HEK293 (cell line): ENCODE data around the gene SLU7.

Source experiments
- CTCF ChIA-PET: fragments of 350-600 bp; formaldehyde crosslinking; extraction: SDS; loops from one replicate; lab custom pipeline; 2021; ENCODE audit warnings: antibody characterized with exemption; lab: Yijun Ruan, JAX
- POLR2A ChIA-PET: fragments of 300-600 bp; formaldehyde crosslinking; extraction: SDS; loops from one replicate; lab custom pipeline; 2020; ENCODE audit warnings: antibody characterized with exemption, inconsistent platforms; lab: Yijun Ruan, JAX
- H3K27ac ChIP-seq: fragments of 200-500 bp; sonication (Bioruptor generic); 2 replicates; pipeline ENCODE4 v1.5.1; 2014; ENCODE audit warnings: low read depth, low read length, control low read depth, inconsistent platforms; ENCODE audit errors: extremely low read depth
- H3K36me3 ChIP-seq, 2 experiments: fragments of 200-500 bp in 1 of 2; sonication (Bioruptor generic) in 1 of 2; 1 replicate in 1 of 2; 2 replicates in 1 of 2; pipeline ENCODE4 v1.5.1; 2014 to 2017; ENCODE audit warnings: inconsistent platforms in 2 of 2, low read length in 2 of 2; ENCODE audit not compliant: control insufficient read depth in 2 of 2, insufficient read depth in 1 of 2
- H3K4me1 ChIP-seq: fragments of 200-500 bp; sonication (Bioruptor generic); 2 replicates; pipeline ENCODE4 v1.5.1; 2014; ENCODE audit warnings: mild to moderate bottlenecking, low read length, inconsistent platforms; ENCODE audit not compliant: control insufficient read depth, insufficient read depth
- H3K4me3 ChIP-seq: 2 replicates; pipeline ENCODE4 v1.5.1; 2011; ENCODE audit warnings: low read depth, mild to moderate bottlenecking, control low read depth, low read length, moderate library complexity
- H3K9me3 ChIP-seq: fragments of 200-500 bp; sonication (Bioruptor generic); 2 replicates; pipeline ENCODE4 v1.5.1; 2014; ENCODE audit warnings: low read depth, low read length, inconsistent platforms; ENCODE audit not compliant: control insufficient read depth, insufficient read depth
- GLI4 ChIP-seq: fragments of 450-650 bp; formaldehyde crosslinking; IDR thresholded peaks from 2 replicates; pipeline ENCODE4 v1.5.1; 2016; ENCODE audit warnings: missing biosample characterization, missing genetic modification characterization
- HOXC10 ChIP-seq: sonication (generic); formaldehyde crosslinking; IDR thresholded peaks from 2 replicates; pipeline ENCODE4 v1.8.1; 2023; ENCODE audit warnings: mild to moderate bottlenecking, missing genetic modification reagents
- MEIS1 ChIP-seq: sonication (generic); formaldehyde crosslinking; IDR thresholded peaks from 2 replicates; pipeline ENCODE4 v1.8.1; 2022; ENCODE audit warnings: missing genetic modification reagents, mild to moderate bottlenecking, borderline replicate concordance
- MYNN ChIP-seq: fragments of 450-650 bp; formaldehyde crosslinking; IDR thresholded peaks from 2 replicates; pipeline ENCODE4 v1.5.1; 2016; ENCODE audit warnings: missing biosample characterization, missing genetic modification characterization, borderline replicate concordance
- TCF7L2 ChIP-seq: IDR thresholded peaks from 2 replicates; pipeline ENCODE4 v1.6.1; 2011; ENCODE audit warnings: low read depth, mild to moderate bottlenecking, inconsistent platforms, low read length, moderate library complexity, borderline replicate concordance
- ZNF10 ChIP-seq: fragments of 450-650 bp; formaldehyde crosslinking; IDR thresholded peaks from 2 replicates; pipeline ENCODE4 v1.5.1; 2017; ENCODE audit warnings: missing biosample characterization, missing genetic modification characterization
- ZNF138 ChIP-seq: fragments of 450-650 bp; formaldehyde crosslinking; IDR thresholded peaks from 2 replicates; pipeline ENCODE4 v1.5.1; 2016; ENCODE audit warnings: missing biosample characterization, missing genetic modification characterization, borderline replicate concordance
- ZNF16 ChIP-seq: fragments of 450-650 bp; formaldehyde crosslinking; IDR thresholded peaks from 2 replicates; pipeline ENCODE4 v1.5.1; 2016; ENCODE audit warnings: low read depth, missing biosample characterization, missing genetic modification characterization
- ZNF214 ChIP-seq: fragments of 450-650 bp; formaldehyde crosslinking; IDR thresholded peaks from 2 replicates; pipeline ENCODE4 v1.5.1; 2017; ENCODE audit warnings: missing biosample characterization, mild to moderate bottlenecking, missing genetic modification characterization, borderline replicate concordance
- ZNF394 ChIP-seq: fragments of 450-650 bp; formaldehyde crosslinking; IDR thresholded peaks from 2 replicates; pipeline ENCODE4 v1.5.1; 2016; ENCODE audit warnings: missing biosample characterization, missing genetic modification characterization, mild to moderate bottlenecking, moderate library complexity, borderline replicate concordance
- ZNF423 ChIP-seq: fragments of 450-650 bp; formaldehyde crosslinking; IDR thresholded peaks from 2 replicates; pipeline ENCODE4 v1.5.1; 2016; ENCODE audit warnings: missing biosample characterization, missing genetic modification characterization
- ZNF747 ChIP-seq: fragments of 450-650 bp; formaldehyde crosslinking; IDR thresholded peaks from 2 replicates; pipeline ENCODE4 v1.5.1; 2016; ENCODE audit warnings: missing biosample characterization, missing genetic modification characterization
- ZNF776 ChIP-seq: fragments of 450-650 bp; formaldehyde crosslinking; IDR thresholded peaks from 2 replicates; pipeline ENCODE4 v1.5.0; 2017; ENCODE audit warnings: missing biosample characterization, missing genetic modification characterization, borderline replicate concordance
- ZNF777 ChIP-seq: fragments of 450-650 bp; formaldehyde crosslinking; IDR thresholded peaks from 2 replicates; pipeline ENCODE4 v1.5.1; 2017; ENCODE audit warnings: missing biosample characterization, missing genetic modification characterization, borderline replicate concordance
- TF ChIP-seq, protein P1 (sequence below): fragments of 450-650 bp; formaldehyde crosslinking; IDR thresholded peaks from 2 replicates; pipeline ENCODE4 v1.5.1; 2016; ENCODE audit warnings: missing biosample characterization, missing genetic modification characterization, borderline replicate concordance
- TF ChIP-seq, protein P2 (sequence below): fragments of 450-650 bp; formaldehyde crosslinking; IDR thresholded peaks from 2 replicates; pipeline ENCODE4 v1.5.1; 2017; ENCODE audit warnings: missing biosample characterization, mild to moderate bottlenecking, missing genetic modification characterization, moderate library complexity
- TF ChIP-seq, protein P3 (sequence below): fragments of 450-650 bp; formaldehyde crosslinking; IDR thresholded peaks from 2 replicates; pipeline ENCODE4 v1.5.1; 2016; ENCODE audit warnings: missing biosample characterization, missing genetic modification characterization
- TF ChIP-seq, protein P4 (sequence below): fragments of 450-650 bp; formaldehyde crosslinking; IDR thresholded peaks from 2 replicates; pipeline ENCODE4 v1.5.1; 2016; ENCODE audit warnings: missing biosample characterization, missing genetic modification characterization

SLU7 gene

DNA sequence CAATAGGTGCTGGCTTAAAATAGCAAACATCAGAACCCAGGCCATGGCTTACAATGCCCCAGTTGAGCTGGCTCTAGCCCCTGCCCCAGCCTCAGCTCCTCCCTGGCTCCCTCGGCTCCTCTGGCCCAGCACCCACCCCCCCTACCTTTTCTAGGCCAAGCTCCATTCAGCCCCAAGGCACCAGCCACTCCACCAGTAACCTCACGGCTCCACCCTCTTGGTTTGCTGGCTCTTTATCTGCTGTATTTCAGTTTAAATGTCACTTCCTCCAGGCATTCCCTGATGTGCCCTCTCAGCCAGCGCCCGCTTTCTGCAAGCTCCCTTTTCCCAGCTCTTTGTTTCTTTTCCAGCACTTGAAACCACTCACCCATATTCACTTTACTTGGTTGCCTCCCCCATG is 59.1 kb downstream of the SLU7 start:
- no peak overlapping the region for H3K27ac ChIP-seq
- no peaks in the 10 kb centered on the region for H3K36me3 ChIP-seq
- POLR2A ChIA-PET, result no interaction called here
- H3K4me3 ChIP-seq, result no peak overlapping the region
- TF ChIP-seq ZNF394 (tag by site-specific recombination), result no peak
- no peak for TF ChIP-seq ZNF423
- TF ChIP-seq, all 188 proteins: peak for 0
- Histone ChIP-seq H3K4me1 (no peaks in the 10 kb centered on the region), H3K9me3 (no peaks in the 10 kb centered on the region)
- CTCF ChIA-PET, result interaction anchor here (0.7 to 1.9 kb wide), 3 partner anchors 15 to 162 kb away, joined by 3 to 4 read pairs (median 3); no protein-coding TSS in a partner anchor

DNA sequence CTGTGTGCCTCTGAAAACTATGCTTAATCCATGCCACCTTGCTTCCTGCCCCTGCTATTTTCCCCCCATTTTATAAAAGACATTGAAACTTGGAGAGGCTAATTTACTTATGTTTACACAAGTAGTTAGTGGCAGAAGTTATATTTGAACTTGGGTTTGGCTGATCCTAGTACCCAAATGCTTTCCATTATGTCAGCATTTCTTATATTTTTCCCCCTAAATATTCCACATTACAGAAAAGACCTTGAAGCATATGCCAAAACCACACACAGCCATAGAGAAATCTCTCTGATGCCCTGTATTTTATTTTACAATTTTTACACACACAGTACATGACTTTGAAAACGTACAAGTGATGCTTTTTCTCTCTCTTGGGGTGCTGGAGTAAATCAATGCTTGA is 59.6 kb downstream of the SLU7 start:
- H3K9me3 ChIP-seq, result no peaks in the 10 kb centered on the region
- H3K36me3 ChIP-seq, result no peaks in the 10 kb centered on the region
- no peaks in the 10 kb centered on the region for H3K4me1 ChIP-seq
- ChIA-PET POLR2A (no interaction called here), CTCF (no interaction called here)
- no peak overlapping the region for H3K4me3 ChIP-seq
- TF ChIP-seq HOXC10 (CRISPR knock-in tag), result no peak
- TF ChIP-seq ZNF16 (tag by site-specific recombination), result no peak
- TF ChIP-seq ZNF777 (tag by site-specific recombination), result no peak
- TF ChIP-seq ZNF10 (tag by site-specific recombination), result no peak
- TF ChIP-seq, protein P1, sequence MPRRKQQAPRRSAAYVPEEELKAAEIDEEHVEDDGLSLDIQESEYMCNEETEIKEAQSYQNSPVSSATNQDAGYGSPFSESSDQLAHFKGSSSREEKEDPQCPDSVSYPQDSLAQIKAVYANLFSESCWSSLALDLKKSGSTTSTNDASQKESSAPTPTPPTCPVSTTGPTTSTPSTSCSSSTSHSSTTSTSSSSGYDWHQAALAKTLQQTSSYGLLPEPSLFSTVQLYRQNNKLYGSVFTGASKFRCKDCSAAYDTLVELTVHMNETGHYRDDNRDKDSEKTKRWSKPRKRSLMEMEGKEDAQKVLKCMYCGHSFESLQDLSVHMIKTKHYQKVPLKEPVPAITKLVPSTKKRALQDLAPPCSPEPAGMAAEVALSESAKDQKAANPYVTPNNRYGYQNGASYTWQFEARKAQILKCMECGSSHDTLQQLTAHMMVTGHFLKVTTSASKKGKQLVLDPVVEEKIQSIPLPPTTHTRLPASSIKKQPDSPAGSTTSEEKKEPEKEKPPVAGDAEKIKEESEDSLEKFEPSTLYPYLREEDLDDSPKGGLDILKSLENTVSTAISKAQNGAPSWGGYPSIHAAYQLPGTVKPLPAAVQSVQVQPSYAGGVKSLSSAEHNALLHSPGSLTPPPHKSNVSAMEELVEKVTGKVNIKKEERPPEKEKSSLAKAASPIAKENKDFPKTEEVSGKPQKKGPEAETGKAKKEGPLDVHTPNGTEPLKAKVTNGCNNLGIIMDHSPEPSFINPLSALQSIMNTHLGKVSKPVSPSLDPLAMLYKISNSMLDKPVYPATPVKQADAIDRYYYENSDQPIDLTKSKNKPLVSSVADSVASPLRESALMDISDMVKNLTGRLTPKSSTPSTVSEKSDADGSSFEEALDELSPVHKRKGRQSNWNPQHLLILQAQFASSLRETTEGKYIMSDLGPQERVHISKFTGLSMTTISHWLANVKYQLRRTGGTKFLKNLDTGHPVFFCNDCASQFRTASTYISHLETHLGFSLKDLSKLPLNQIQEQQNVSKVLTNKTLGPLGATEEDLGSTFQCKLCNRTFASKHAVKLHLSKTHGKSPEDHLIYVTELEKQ (tag by site-specific recombination), result no peak
- no peak for TF ChIP-seq ZNF776
- TF ChIP-seq, protein P2, sequence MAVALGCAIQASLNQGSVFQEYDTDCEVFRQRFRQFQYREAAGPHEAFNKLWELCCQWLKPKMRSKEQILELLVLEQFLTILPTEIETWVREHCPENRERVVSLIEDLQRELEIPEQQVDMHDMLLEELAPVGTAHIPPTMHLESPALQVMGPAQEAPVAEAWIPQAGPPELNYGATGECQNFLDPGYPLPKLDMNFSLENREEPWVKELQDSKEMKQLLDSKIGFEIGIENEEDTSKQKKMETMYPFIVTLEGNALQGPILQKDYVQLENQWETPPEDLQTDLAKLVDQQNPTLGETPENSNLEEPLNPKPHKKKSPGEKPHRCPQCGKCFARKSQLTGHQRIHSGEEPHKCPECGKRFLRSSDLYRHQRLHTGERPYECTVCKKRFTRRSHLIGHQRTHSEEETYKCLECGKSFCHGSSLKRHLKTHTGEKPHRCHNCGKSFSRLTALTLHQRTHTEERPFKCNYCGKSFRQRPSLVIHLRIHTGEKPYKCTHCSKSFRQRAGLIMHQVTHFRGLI (tag by site-specific recombination), result no peak
- TF ChIP-seq, protein P3, sequence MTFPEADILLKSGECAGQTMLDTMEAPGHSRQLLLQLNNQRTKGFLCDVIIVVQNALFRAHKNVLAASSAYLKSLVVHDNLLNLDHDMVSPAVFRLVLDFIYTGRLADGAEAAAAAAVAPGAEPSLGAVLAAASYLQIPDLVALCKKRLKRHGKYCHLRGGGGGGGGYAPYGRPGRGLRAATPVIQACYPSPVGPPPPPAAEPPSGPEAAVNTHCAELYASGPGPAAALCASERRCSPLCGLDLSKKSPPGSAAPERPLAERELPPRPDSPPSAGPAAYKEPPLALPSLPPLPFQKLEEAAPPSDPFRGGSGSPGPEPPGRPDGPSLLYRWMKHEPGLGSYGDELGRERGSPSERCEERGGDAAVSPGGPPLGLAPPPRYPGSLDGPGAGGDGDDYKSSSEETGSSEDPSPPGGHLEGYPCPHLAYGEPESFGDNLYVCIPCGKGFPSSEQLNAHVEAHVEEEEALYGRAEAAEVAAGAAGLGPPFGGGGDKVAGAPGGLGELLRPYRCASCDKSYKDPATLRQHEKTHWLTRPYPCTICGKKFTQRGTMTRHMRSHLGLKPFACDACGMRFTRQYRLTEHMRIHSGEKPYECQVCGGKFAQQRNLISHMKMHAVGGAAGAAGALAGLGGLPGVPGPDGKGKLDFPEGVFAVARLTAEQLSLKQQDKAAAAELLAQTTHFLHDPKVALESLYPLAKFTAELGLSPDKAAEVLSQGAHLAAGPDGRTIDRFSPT (tag by site-specific recombination), result no peak
- no peak for TF ChIP-seq MYNN (tag by site-specific recombination)
- TF ChIP-seq ZNF138 (tag by site-specific recombination), result no peak
- no peak overlapping the region for H3K27ac ChIP-seq

DNA sequence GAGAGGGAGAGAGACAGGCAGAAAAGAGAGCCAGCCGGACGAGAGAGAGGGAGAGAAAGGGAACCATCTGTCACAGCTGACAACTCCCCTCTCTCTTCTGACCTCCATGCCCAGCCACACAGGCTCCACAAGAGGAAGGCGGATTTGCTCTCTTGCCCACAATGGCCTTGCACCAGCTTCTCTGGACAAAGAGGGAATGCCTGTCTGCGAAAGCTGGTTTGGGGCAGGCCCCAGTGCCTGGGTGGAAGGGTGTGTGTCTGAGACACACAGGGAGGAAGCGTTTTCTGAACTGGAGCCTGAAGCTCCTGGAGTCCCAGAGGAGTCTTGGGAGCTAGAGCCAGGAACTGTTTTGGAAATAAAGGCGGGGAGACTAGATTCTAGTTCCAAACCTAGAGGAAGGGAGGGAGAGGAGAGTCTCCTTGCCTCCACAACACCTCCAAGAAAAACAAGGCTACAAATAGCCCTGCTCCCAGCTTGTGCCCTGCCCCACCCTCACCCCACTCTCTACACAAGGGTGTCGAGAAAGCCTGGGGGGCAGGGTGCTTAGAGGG is 60.9 kb downstream of the SLU7 start:
- Histone ChIP-seq H3K4me1 (no peaks in the 10 kb centered on the region), H3K27ac (no peak overlapping the region), H3K9me3 (no peaks in the 10 kb centered on the region), H3K4me3 (no peak overlapping the region), H3K36me3 (no peaks in the 10 kb centered on the region)
- CTCF ChIA-PET, result interaction anchor here (1.1 kb wide), 1 partner anchor 13 kb away, joined by 4 read pairs; no protein-coding TSS in a partner anchor
- POLR2A ChIA-PET, result no interaction called here
- TF ChIP-seq TCF7L2 (no peak), GLI4 (tag by site-specific recombination) (no peak), ZNF214 (tag by site-specific recombination) (no peak), MEIS1 (CRISPR knock-in tag) (no peak), ZNF747 (tag by site-specific recombination) (no peak)
- TF ChIP-seq, protein P4, sequence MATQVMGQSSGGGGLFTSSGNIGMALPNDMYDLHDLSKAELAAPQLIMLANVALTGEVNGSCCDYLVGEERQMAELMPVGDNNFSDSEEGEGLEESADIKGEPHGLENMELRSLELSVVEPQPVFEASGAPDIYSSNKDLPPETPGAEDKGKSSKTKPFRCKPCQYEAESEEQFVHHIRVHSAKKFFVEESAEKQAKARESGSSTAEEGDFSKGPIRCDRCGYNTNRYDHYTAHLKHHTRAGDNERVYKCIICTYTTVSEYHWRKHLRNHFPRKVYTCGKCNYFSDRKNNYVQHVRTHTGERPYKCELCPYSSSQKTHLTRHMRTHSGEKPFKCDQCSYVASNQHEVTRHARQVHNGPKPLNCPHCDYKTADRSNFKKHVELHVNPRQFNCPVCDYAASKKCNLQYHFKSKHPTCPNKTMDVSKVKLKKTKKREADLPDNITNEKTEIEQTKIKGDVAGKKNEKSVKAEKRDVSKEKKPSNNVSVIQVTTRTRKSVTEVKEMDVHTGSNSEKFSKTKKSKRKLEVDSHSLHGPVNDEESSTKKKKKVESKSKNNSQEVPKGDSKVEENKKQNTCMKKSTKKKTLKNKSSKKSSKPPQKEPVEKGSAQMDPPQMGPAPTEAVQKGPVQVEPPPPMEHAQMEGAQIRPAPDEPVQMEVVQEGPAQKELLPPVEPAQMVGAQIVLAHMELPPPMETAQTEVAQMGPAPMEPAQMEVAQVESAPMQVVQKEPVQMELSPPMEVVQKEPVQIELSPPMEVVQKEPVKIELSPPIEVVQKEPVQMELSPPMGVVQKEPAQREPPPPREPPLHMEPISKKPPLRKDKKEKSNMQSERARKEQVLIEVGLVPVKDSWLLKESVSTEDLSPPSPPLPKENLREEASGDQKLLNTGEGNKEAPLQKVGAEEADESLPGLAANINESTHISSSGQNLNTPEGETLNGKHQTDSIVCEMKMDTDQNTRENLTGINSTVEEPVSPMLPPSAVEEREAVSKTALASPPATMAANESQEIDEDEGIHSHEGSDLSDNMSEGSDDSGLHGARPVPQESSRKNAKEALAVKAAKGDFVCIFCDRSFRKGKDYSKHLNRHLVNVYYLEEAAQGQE (tag by site-specific recombination), result no peak
- TF ChIP-seq, protein P2 (tag by site-specific recombination), result no peak
